Stimulated activated CD4-positive, alpha-beta T cell treated with anti-CD3 and anti-CD28 coated beads, TNF-alpha, amount 100 ng/mL, for 4 hours (primary cell): Measurements from ENCODE around the gene EEPD1.
A peak's percentile ranks its signal among the peaks of the same experiment; 100 is the strongest.
"Not testable (repeated sequence)": the region's sequence is repeated elsewhere in the genome, so short reads cannot be mapped to it uniquely, and the experiment has no call there.

Experiments used
- DNase-seq, 3 experiments: peaks; one replicate each; pipeline ENCODE4 v3.0.0-alpha.2; 2020; ENCODE audit warnings: low read depth in 3 of 3

EEPD1 gene

GRCh38 chr7:36152756-36153570 is at the start of gene EEPD1:
Gene EEPD1, plus strand, starts transcription at chr7:36153254. Its CDS starts 1,071 bp downstream, at chr7:36154325.
- DNase-seq = peak; percentile 100

DNA sequence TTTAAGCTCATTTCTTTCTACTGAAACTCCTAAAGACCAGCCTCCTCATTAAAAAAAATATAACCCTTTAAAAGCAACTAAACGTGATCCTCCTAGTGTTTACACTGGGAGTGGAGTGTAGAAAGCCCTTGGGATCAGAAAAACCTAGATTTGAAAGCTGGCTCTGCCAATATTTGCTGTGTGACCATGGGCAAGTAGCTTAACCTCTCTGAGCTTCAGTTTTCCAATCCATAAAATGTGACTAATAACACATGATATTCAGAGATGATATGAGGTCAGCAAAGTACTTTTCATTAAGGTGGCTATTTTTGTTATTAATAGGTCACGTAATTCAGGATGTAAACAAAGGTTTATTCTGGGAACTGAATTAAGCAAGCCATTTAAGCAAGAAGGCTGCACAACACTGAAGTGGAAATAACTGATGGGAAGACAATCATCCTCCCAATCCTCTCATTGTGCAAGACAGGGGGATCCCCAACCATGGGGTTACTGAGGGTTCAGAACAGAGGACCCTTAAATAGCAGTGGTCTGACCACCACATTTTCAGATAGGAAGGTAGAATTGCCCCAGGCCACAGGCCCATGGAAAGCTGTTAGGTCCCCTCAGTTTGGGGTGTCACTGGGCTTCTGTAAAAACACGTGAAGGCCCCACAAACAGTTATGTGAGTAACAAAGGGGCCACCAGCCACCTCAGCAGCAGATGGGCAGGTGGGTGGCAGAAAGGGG is 49.1 kb upstream of the EEPD1 start:
- DNase-seq = no peak

DNA sequence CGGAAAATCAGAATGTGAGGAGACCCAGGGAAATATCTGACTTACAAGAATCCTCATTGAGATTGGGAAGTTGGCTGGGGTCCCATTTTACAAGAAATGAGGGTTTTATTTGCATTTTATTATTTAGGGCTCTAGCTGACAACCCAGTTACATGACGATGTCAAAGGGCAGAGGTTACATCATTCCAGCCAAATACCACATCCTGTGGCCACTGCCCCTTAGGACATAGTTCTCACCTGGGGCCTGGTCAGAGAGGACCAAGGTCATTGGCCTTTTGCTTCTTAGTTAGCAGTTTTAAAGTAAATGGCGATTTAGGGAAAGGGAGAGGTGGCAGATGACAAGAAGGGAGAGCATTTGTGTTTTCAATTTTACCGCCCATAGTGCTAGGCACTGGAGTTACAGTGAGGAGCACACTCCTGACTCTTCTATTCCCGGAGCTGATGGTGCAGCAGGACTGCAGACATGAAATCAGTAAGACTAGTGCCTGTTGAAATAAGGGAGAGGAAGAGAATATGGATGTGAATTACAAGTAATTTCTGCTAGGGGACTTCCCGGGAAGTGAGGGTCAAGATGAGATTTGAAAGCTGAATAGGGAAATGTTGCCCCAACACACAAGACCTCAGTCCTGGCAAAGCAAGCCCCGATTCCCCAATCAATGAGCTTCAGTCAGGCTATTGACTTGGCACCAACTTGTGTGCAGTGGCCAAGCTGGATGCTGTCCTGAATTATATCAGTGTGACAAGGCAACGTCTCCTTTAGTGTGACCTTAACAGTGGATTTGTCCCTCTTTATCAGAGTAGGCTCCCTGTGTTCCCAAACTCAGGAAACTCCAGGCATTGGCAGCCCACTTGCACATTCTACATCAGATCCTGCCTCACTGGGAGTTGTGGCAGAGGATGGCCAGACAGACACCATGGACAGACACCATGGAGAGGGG is 45.8 kb upstream of the EEPD1 start:
- not testable (repeated sequence) for DNase-seq

DNA sequence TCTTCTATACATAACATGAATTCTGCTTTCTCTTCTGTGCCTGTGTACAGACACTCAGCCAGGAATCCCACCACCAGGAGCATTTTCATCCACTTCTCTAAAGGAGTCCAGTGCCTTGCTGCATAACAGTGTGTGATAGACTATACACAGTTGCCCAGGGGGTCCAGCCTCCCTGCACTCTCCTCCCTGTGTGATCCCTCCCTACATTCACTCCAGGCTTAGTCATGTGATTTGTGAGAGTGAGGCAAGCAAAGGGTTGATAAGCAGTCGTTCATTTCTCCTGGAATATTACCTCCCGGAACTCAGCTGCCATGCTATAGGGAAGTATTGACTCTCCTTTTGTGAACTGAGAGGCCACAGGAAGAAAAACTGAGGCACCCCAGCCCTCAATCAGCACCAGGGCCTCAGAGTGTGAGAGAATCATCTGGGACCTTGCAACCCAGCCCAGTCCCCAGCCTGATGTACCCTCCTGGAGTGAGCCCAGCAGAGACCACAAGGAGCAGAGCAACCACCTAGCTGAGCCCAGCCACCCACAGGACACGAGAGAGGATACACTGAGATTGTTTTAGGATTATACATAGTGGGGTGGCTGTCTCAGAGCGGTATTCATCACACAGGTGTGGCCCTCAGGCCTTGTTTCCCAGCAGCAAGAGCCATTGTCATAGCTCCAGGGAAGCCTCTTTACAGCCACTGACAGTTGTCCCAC is 45.0 kb upstream of the EEPD1 start:
- DNase-seq = no peak

GRCh38 chr7:36109013-36109627 is 43.9 kb upstream of the EEPD1 start:
- DNase-seq = no peak

DNA sequence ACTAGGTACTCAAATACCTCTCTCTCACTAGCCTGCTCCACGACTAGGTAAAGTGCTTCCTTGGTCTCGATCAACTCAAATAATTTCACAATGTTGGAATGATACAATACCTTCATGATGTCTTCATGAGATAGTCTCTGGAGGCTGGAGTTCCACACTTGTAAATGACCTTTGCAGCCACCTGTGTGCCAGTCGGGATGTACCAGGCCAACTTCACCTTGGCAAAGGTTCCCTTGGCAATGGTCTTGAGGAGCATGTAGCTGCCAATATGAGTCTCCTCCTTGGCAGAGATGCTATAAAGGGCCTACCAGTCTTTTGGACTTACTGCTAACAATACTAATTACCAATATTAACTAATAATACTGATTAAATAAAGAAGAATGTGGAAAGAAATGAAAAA is 42.5 kb upstream of the EEPD1 start:
- DNase-seq = no peak

- no peak for DNase-seq
Measured at GRCh38 chr7:36112969-36113368, 40.1 kb upstream of the EEPD1 start.

GRCh38 chr7:36114355-36114754 is 38.7 kb upstream of the EEPD1 start:
- DNase-seq = no peak

- DNase-seq = peak; percentile 43 to 63 (median 45)
Measured at GRCh38 chr7:36115448-36116321, 37.4 kb upstream of the EEPD1 start.

- no peak for DNase-seq
Measured at GRCh38 chr7:36116347-36117202, 36.5 kb upstream of the EEPD1 start.

DNA sequence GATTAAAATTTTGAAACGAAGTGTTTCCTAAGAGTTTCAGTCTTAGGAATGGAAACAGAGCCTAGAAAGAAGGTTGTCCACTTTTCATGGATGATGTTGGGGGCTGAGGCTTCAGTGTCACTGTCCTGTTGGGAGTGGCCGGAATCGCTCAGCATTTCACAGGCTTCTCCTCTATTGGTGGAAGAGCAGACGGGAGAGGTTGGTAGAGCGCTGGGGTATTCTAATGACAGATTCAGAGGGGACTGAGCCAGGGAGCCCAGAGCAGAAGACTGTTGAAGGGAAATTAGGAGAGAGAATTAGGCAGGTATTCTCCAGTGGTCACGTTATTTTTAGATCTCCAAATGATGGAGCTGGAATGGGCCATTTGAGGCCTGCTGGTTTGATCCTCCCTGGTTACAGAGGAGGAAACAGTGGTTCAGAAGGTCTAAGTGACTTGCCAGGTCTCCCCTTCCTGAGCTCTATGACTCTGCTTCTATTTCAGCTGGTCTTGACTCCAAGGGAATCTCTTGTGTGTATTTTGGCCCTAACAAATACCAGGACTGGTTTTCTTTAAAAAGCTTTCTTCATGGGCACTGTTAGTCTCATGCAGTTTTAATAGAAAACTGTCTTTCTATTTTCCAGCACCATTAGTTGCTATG is 35.7 kb upstream of the EEPD1 start:
- no peak for DNase-seq

DNA sequence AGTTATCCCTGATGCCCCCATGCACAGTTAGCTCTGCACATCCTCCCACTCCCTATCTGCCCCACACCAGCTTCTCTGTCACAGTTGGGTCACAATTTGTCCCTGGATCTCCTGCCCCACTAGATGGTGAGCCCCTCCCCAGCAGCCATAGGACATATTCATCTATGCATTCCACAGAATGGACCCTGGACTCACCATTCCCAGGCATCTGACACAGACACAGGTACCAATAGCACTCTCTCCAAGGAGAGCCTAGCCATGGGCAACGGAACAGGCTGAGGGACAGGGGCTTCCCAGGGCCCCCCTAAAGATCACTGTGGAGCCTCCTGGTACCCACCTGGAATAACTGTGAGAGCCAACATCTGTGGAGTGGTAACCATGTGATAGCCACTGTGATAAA is 34.7 kb upstream of the EEPD1 start:
- DNase-seq = no peak

DNA sequence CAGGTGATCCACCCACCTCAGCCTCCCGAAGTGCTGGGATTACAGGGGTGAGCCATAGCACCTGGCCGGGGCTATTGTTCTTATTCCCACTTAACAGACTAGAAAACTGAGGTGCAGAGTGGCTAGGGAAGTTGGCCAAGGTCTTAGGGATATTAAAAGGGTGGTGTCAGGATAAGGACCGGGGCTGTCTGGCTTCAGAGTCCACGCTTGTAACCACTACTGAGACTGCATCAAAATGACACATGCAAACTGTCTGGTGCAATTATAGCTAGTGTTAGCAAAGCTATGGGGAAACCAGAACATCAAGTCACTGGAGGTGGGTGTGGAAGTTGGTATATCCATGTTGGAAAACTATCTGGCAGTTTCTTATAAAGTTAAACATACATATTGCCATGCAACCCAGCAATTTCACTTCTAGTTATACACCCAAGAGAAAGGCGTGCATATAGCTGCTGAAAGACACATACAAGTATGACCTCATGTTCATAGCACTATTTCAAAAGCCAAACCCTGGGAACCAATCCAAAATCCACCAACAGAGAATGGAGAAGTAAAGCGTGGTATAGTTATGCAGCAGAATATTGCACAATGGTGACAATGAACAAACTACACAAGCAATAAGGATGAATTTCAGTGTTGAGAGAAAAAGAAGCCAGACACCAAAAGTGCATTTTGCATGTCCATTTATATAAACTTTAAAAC is 33.9 kb upstream of the EEPD1 start:
- DNase-seq = no peak

DNA sequence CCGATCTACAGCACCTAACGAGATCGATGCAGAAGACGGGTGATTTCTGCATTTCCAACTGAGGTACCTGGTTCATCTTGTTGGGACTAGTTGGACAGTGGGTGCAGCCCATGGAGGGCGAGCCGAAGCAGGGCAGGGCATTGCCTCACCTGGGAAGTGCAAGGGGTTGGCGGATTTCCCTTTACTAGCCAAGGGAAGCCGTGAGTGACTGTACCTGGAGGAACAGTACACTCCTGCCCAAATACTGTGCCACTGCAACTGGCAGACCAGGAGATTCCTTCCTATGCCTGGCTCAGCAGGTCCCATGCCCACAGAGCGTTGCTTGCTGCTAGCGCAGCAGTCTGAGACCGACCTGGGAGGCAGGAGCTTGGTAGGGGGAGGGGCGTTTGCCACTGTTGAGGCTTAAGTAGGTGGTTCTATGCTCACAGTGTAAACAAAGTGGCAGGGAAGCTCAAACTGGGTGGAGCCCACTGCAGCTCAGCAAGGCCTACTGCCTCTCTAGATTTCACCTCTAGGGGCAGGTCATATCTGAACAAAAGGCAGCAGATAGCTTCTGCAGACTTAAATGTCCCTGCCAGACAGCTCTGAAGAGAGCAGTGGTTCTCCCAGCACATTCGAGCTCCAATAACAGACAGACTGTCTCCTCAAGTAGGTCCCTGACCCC is 32.9 kb upstream of the EEPD1 start:
- DNase-seq = not testable (repeated sequence)

DNA sequence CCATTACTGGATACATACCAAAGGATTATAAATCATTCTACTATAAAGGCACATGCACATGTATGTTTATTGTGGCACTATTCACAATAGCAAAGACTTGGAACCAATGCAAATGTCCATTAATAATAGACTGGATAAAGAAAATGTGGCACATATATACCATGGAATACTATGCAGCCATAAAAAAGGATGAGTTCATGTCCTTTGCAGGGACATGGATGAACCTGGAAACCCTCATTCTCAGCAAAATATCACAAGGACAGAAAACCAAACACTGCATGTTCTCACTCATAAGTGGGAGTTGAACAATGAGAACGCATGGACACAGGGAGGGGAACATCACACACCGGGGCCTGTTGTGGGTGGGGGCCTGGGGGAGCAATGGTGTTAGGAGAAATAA is 27.4 kb upstream of the EEPD1 start:
- DNase-seq = not testable (repeated sequence)

DNA sequence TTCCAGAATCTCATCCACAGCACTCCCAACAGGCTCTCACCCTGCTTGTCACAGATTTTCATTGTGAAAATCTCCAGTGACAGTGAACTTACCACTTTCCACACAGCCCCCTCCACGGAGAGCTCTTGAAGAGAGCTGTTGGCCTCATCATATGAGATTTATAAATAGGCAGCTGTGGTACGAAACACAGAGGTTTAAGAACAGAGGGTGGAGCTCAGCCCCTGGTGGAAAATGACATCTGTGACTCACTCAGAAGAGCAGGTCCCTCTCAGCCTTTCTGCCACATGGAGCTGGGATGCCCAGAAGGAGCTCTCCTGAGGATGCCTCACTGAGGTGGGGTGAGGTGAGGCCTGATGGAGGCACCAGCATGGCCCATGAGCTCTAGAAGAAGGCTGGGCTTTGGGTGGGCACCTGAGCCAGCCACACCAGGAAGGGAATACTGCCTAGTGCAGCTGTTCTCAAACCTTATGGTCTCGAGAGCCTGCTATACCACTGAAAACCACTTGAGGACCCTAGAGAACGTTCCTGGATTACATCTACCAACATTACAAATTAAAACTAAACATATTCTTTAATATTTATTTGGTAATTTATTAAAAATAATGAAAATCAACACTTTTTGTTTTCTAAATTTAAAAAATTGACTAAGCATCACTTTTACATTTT is 25.8 kb upstream of the EEPD1 start:
- no peak for DNase-seq
